Medulla oblongata (tissue), 1 donor: ENCODE results near the gene FOXF2.

ENCODE experiments used
- DNase-seq: peaks from one replicate; pipeline ENCODE4 v3.0.0-alpha.2; 2015; ENCODE audit errors: extremely low spot score

The FOXF2 gene

DNA sequence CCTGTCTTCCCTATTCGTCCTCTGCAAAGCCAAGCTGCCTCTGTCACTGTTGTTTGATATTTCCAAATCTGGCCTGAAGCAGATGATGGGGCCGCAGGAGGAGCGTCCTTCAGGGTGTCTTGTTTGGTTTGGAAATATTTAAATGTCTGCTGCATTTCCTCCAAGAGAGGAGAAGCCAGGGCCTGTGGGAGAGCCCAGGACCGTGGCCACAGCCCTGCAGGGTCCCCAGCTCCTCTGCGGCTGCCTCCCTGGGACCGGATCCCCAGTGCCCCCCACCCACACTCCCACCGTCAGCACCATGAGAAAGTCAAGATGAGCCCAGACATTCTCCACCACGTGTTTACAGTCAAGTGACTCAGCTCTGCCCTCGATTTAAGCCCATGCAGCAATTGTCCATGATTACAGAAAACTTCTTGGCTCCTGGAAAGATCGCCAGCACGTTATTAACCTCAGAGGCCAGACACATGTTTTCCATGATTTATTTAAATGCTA is 18.2 kb downstream of the FOXF2 start:
- DNase-seq = no peak

GRCh38 chr6:1409774-1410465 is 20.5 kb downstream of the FOXF2 start:
- no peak for DNase-seq

GRCh38 chr6:1412901-1413300 is 23.5 kb downstream of the FOXF2 start:
- DNase-seq = no peak

DNA sequence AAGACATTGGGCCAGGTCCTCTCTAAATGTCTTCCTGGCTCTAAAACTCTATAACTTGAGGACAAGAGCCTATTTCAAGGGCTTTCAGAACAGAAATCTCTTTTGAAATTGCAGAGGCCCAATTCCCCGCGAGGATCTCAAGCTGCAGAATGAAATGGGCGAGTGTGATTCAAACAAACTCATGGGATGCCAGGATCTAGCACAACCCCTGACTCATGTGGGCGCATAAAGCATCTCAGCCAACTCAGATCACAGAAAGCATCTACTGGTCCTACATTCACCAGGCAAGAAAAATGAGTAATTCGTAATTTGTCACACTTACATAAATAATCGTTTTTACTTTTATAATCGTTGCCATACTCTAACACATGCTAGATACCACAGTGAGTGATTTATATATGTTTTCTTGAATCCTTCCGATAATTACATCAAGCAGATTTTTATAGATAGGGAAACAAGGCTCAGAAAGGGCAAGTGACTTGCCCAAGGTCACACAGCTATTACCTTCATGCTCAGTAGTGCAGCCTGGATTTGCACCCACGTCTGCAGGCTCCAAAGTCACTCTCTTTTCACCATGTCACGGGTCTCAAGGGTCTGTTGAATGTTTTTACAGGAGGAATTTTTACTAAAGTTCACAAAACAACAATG is 26.2 kb downstream of the FOXF2 start:
- DNase-seq = no peak

- DNase-seq = no peak
Observed at GRCh38 chr6:1416191-1416760, 26.9 kb downstream of the FOXF2 start.

- DNase-seq = no peak
Observed at GRCh38 chr6:1416820-1417219, 27.4 kb downstream of the FOXF2 start.

- no peak for DNase-seq
Observed at GRCh38 chr6:1417718-1418117, 28.3 kb downstream of the FOXF2 start.

DNA sequence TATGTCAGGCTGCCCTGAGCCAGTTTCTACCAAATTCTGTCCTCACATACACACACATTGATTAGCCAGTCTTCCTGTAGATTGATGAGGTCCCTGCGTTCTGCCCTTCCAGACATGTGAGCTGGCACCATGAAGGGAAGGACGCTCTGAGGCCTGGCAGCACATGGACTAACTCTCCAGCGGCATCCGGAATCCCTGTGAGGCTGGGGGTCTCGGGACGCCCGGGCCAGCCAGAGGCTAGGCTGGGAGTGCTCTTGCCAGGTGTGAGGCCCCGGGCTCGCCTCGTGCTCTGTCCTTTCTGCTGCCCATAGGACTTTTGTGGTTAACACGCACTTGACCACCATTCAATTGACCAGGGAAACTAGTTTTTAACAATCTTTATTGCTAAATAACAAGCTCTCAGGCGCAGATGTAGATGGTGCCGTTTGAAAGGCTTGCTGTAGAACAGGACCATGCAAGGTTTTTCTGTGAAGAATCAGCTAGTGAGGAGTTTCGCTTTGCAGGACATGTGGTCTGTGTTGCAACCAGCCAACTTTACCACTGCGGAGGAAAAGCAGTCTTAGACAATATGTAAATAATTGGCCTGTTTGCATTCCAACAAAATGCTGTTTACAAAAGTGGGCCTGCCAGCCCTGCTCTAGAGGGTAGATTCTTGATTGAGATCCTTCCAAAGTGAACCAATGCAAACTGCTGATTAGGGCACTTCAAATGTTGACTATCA is 29.3 kb downstream of the FOXF2 start:
- DNase-seq = no peak

DNA sequence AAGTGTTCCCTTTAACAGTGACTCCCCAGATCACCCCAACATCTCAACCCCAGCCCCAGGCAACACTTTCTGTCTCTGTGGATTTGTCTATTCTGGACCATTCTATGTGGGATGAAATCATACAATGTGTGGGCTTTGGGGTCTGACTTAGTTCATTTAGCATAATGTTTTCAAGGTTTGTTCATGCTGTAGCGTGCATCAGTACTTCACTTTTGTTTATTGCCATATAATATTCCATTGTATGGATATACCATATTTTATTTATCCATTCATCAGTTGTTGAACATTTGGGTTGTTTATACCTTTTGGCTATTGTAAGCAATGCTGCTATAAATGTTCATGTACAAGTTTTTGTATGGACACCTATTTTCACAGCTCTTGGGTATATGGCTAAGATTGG is 31.0 kb downstream of the FOXF2 start:
- DNase-seq = no peak

GRCh38 chr6:1422290-1422689 is 32.9 kb downstream of the FOXF2 start:
- DNase-seq = no peak

- no peak for DNase-seq
Observed at GRCh38 chr6:1423578-1423977, 34.2 kb downstream of the FOXF2 start.

GRCh38 chr6:1424306-1424927 is 35.0 kb downstream of the FOXF2 start:
- peak; percentile 45 for DNase-seq

- DNase-seq = no peak
Observed at GRCh38 chr6:1426416-1426815, 37.0 kb downstream of the FOXF2 start.

- DNase-seq = no peak
Observed at GRCh38 chr6:1435806-1436205, 46.4 kb downstream of the FOXF2 start.

DNA sequence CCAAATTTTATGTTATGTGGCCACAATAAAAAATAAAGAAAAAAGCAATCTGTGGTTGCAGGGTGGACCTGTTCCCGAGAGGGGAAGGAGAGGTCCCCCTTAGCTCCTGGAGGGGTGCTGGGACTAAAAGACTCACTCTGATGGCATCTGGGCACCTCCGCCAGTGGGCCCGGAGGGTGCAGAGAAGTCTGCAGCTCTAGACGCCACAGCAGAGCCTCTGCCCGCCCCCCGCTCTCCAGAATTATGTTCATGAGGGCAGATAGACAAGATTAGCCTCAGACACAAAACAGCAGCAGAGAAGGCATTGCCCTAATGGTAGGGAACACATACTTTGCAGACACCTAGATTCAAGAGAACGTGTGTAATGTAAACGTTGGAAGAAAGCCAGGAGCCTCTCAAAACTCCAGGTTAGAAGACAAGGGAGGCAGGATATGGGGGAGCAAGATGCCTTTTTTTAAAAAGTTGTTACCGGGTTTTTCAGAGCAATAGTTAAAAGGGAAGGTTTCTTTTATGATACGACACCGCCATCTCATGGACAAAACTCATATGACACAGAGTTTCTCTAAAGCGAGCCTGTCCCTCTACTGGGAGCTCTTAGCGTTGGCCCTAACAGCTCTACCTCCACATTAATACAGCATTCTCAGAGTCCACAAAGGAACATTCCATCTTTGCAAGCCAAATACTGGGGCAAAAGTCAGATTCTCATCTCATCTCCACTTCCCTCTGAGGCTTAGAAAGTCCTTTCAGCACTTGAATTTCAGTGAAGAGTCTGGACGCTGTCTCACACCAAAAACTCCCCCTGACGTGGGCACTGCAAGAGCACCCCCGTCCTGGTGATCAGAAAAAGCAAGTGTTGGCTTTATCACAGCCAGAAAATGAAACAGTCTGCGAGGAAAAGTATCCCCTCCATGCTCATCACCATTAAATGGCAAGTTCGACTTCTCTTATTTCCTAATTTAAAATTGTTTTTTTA is 47.2 kb downstream of the FOXF2 start:
- peak; percentile 79 for DNase-seq

DNA sequence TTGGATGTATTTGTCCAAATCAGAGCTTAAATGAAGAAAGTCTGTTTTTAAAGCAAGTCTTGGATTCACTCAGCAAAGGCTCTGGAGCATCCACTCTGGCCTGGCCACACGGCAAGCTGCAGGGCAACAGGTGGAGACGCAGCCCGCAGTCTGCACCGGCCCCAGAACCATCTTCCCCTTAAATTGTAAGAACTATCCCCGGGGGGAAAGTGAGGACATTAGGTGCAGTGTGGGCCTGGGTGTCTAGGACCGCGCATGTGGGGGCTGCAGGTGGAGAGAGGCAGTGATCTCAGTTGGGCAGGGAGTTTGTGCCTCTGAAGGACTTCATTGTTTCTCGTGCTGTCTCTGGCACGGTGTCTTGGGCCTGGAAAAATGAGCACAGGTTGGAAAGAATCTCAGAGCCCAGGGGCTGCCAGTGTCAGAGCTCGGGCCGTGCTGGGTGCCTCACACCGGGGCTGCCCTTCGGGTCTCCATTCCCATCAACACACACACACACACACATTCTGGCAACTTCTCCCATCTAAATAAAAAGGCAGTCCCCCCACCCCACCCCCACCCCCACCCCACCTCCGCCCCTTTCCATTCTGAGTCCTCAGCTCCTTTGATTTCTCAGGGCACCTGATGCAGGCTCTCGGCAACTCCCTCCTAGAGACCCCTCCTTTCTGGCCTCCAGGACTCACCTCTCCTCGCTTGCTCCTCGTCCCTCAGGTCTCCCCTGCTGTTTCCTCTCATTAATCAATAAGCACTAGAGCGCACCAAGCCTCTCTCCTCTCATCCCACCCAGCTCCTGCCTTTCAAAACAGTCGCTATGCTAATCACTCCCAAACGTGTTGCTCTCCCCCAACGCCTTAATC is 48.4 kb downstream of the FOXF2 start:
- DNase-seq = no peak

GRCh38 chr6:1438471-1438881 is 49.1 kb downstream of the FOXF2 start:
- DNase-seq = no peak

DNA sequence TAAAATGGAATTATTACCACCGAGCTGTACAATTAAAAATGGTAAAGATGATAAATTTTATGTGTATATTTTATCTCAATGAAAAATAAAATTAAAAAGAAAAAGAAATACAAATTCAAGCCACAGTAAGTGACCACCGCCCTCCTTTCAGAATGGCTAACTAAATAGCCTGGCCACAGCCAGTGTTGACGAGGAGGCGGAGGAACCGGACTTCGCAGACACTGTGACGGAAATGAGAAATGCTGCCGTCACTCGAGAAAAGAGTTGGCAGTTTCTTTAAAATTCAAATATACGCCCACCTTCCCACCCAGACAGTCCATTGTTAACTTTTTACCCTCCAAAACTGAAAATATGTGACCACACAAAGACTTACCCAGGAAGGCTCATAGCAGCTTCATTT is 50.0 kb downstream of the FOXF2 start:
- DNase-seq = no peak

DNA sequence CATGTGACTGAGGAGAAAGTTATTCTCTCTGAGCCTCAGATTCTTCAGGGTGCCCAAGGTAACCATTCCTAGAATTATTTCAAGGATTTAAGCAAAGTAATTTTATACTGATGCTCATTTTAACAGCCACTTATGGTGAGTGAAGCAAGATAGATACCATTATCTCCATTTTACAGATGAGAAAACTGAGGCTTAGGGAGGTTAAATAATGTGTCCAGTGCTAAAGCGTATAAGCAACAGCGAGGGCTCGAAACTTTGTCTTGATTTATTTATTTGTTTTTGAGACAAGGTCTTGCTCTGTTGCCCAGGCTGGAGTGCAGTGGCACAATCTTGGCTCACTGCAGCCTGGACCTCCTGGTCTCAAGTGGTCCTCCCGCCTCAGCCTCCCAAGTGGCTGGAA is 53.6 kb downstream of the FOXF2 start:
- DNase-seq = no peak
